Effector memory CD4-positive, alpha-beta T cell (primary cell): Measurements from ENCODE around the gene SUGCT.

Experiments
- DNase-seq, 3 donors: peaks; one replicate each; pipeline ENCODE4 v3.0.0-alpha.2; 2020
- H3K27ac ChIP-seq: 2 replicates; pipeline ENCODE4 v1.7.0; 2013; ENCODE audit warnings: mild to moderate bottlenecking, low read length, moderate library complexity; ENCODE audit not compliant: insufficient read depth, poor library complexity, severe bottlenecking
- H3K27me3 ChIP-seq: replicated peaks from 2 replicates; pipeline ENCODE4 v1.7.0; 2013; ENCODE audit warnings: mild to moderate bottlenecking, low read length; ENCODE audit not compliant: insufficient read depth, control insufficient read depth, poor library complexity, severe bottlenecking
- H3K36me3 ChIP-seq: 2 replicates; pipeline ENCODE4 v1.7.0; 2013; ENCODE audit warnings: mild to moderate bottlenecking, low read length, moderate library complexity; ENCODE audit not compliant: control insufficient read depth, insufficient read depth
- H3K4me1 ChIP-seq: 2 replicates; pipeline ENCODE4 v1.7.0; 2013; ENCODE audit warnings: low read length, mild to moderate bottlenecking; ENCODE audit not compliant: control insufficient read depth, insufficient read depth, poor library complexity, severe bottlenecking
- H3K4me3 ChIP-seq: 2 replicates; pipeline ENCODE4 v1.7.0; 2013; ENCODE audit warnings: low read length, low read depth, mild to moderate bottlenecking; ENCODE audit not compliant: insufficient read depth, poor library complexity, severe bottlenecking
- H3K9me3 ChIP-seq: 2 replicates; pipeline ENCODE4 v1.7.0; 2013; ENCODE audit warnings: mild to moderate bottlenecking, low read length, moderate library complexity; ENCODE audit not compliant: control insufficient read depth

Gene SUGCT

GRCh38 chr7:40676221-40676620, 541.4 kb downstream of the SUGCT start:
- H3K27me3 ChIP-seq, result no peaks in the 10 kb centered on the region
- H3K27ac ChIP-seq, result no peak overlapping the region
- H3K4me1 ChIP-seq, result no peaks in the 10 kb centered on the region
- H3K9me3 ChIP-seq, result no peaks in the 10 kb centered on the region
- no peak for DNase-seq
- H3K4me3 ChIP-seq, result no peak overlapping the region
- H3K36me3 ChIP-seq, result no peaks in the 10 kb centered on the region

DNA sequence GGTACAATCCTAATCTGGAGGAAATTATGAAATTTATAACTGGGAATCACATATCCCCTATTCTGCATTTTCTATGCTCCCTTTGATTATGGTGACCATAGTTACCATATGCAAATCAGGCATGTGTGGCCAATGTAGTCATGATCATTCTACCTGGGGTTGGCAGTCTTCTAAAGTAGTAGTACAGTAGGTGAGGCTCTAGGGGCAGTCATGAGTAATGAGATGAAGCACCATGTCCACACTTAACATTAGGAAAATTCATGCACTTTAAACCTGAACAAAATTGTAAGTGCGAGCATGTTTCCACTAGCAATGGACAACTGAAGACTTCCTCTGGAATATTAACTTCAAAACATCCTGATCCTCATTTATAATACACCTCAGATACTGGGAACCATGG, 545.9 kb downstream of the SUGCT start:
- DNase-seq, result no peak
- H3K9me3 ChIP-seq, result no peaks in the 10 kb centered on the region
- H3K36me3 ChIP-seq, result no peaks in the 10 kb centered on the region
- H3K4me3 ChIP-seq, result no peak overlapping the region
- H3K27ac ChIP-seq, result no peak overlapping the region
- no peaks in the 10 kb centered on the region for H3K4me1 ChIP-seq
- no peaks in the 10 kb centered on the region for H3K27me3 ChIP-seq

DNA sequence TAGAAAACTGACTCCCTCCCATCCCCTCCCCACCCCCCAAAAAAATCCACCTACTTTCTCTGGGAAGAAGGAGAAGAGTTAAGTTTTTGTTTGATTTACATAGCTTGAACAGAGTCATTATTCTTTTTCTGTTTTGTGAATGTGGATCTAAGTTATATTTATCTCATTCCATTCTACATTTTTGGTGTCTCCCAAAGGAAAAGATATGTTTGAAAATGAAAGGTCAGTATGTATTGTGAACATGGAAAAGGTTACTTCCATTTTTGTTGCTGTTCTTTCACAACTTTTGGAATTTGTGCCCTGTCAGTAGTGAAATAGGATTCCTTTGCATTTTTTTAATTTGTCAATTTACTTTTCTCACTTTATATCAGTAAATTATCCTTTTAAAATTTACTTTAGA, 547.9 kb downstream of the SUGCT start:
- no peak for DNase-seq
- Histone ChIP-seq H3K4me3 (no peak overlapping the region), H3K36me3 (no peaks in the 10 kb centered on the region), H3K4me1 (no peaks in the 10 kb centered on the region), H3K27me3 (no peaks in the 10 kb centered on the region), H3K9me3 (no peaks in the 10 kb centered on the region), H3K27ac (no peak overlapping the region)

GRCh38 chr7:40694026-40694809, 559.4 kb downstream of the SUGCT start:
- H3K4me1 ChIP-seq, result no peaks in the 10 kb centered on the region
- H3K9me3 ChIP-seq, result no peaks in the 10 kb centered on the region
- H3K27me3 ChIP-seq, result no peaks in the 10 kb centered on the region
- H3K36me3 ChIP-seq, result no peaks in the 10 kb centered on the region
- no peak for DNase-seq
- no peak overlapping the region for H3K4me3 ChIP-seq
- H3K27ac ChIP-seq, result no peak overlapping the region

DNA sequence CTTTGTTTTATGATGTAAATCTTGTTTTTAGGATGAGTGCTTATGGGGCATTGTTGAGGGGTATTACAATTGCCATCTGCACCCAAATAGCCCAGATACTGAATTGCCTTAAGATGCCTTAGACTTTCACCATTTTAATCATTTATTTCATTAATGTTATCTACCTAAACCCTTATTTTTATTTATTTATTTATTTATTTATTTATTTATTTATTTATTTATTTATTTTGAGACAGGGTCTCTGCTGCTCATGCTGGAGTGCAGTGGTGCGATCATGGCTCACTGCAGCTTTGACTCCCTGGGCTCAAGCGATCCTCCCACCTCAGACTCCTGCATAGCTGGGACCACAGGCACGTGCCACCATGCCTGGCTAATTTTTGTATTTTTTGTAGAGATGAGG, 560.2 kb downstream of the SUGCT start:
- Histone ChIP-seq H3K27me3 (no peaks in the 10 kb centered on the region), H3K36me3 (no peaks in the 10 kb centered on the region), H3K27ac (no peak overlapping the region), H3K4me1 (no peaks in the 10 kb centered on the region), H3K9me3 (no peaks in the 10 kb centered on the region), H3K4me3 (no peak overlapping the region)
- DNase-seq, result no peak

- Histone ChIP-seq H3K36me3 (no peaks in the 10 kb centered on the region), H3K4me3 (no peak overlapping the region), H3K27me3 (no peaks in the 10 kb centered on the region), H3K9me3 (no peaks in the 10 kb centered on the region), H3K27ac (no peak overlapping the region), H3K4me1 (no peaks in the 10 kb centered on the region)
- no peak for DNase-seq
Observed at GRCh38 chr7:40697653-40698052, 562.8 kb downstream of the SUGCT start.

DNA sequence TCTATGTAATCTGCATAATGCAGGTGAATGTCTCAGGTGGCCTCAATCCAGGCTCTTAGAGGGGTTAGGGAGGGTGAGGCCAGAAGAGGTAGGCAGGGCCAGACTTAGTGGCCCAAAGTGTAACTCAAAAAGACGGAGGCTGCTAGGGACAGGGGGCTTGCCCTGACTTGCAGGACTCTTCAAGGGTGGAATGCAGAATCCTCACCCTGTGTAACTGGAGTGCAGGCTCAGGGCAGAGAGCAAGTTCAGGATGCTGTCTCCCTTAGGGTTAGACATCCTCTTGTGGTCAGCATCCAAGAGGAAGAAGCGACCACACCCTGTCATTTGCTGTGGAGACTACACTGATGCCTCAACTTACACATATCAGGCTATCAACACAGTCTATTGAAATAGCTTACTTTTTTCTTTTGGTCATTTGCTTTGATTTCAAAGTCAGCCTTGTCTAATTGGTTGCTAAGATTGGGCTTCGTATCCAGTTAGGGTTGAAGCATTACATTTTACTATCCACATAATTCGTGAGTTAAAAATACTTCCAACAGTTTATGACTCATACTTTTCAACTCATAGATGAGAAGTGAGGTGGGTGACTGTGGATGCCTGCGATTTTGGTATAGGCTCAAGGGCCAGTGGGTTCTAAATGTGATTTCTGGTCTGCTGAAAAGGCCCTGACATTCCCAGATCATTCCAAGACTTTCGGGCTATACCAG, 563.6 kb downstream of the SUGCT start:
- H3K27ac ChIP-seq, result no peak overlapping the region
- no peak overlapping the region for H3K4me3 ChIP-seq
- H3K9me3 ChIP-seq, result no peaks in the 10 kb centered on the region
- no peaks in the 10 kb centered on the region for H3K27me3 ChIP-seq
- no peaks in the 10 kb centered on the region for H3K4me1 ChIP-seq
- DNase-seq, result no peak
- no peaks in the 10 kb centered on the region for H3K36me3 ChIP-seq

- no peaks in the 10 kb centered on the region for H3K36me3 ChIP-seq
- no peaks in the 10 kb centered on the region for H3K27me3 ChIP-seq
- no peak overlapping the region for H3K27ac ChIP-seq
- no peak overlapping the region for H3K4me3 ChIP-seq
- H3K4me1 ChIP-seq, result no peaks in the 10 kb centered on the region
- DNase-seq, result no peak
- no peaks in the 10 kb centered on the region for H3K9me3 ChIP-seq
Observed at GRCh38 chr7:40698921-40699260, 564.1 kb downstream of the SUGCT start.

DNA sequence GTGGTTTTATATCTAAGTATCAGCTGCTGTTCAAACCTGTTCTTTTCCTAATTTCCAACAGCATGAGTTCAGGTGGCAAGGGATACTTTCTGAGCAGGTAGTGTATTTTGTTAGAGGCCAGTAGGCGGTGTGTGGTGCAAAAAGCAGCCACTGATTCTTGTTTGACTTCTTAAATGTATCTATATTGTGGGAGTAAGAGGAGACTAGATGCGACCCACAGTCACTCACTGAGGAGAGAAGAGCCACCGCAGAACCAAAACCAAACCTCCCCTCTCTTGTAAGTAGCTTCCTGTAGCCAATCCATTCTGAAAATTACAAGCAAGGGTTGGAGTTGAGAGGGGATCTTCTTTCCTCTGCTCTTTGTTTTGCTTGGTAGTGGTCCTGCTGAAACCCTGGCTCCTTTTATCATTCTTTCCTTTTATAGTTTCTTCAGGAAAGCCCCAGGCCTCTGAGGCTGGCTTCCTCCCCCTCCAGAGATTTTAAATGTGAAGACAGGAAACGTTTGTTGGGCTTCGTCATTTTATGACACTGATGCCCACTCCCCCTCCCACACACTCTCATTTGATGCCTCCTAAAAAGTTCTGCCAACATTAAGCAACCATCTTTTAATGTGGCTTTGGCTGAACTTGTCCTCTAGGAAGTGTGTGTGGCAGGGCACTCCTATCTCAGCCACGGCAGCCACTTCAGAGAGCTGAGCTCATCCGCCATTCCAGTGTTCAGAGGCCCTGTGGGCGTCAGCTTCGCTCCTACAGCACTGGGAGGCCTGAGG, 566.0 kb downstream of the SUGCT start:
- H3K27me3 ChIP-seq, result no peaks in the 10 kb centered on the region
- H3K4me1 ChIP-seq, result no peaks in the 10 kb centered on the region
- H3K27ac ChIP-seq, result no peak overlapping the region
- no peak for DNase-seq
- no peaks in the 10 kb centered on the region for H3K36me3 ChIP-seq
- no peaks in the 10 kb centered on the region for H3K9me3 ChIP-seq
- H3K4me3 ChIP-seq, result no peak overlapping the region
